Naive thymus-derived CD4-positive, alpha-beta T cell (primary cell): Measurements from ENCODE around the gene RPL39L. TPM values are rescaled to one million over a fixed set of nuclear protein-coding genes. Genes with fewer than 3 reads are reported as not detected.
"Not testable (repeated sequence)": the region's sequence is repeated elsewhere in the genome, so short reads cannot be mapped to it uniquely, and the experiment has no call there.

ENCODE experiments used
- ATAC-seq: fragments of 150-1000 bp; cut with Tn5 transposase; 2 replicates; pipeline ENCODE4 v1.10.0; 2021; ENCODE audit warnings: mild to moderate bottlenecking, moderate library complexity
- CTCF ChIA-PET: fragments of 350-600 bp; sonication (Branson Sonifier 250); formaldehyde crosslinking; loops from one replicate; lab custom pipeline; 2021; ENCODE audit warnings: antibody characterized with exemption; lab: Charles Lee
- POLR2A ChIA-PET: fragments of 350-600 bp; sonication (Branson Sonifier 250); formaldehyde crosslinking; loops from one replicate; lab custom pipeline; 2021; ENCODE audit warnings: antibody characterized with exemption, inconsistent platforms; lab: Charles Lee
- DNase-seq, 9 donors: peaks; one replicate each; pipeline versions ENCODE4 v3.0.0 to v3.0.0-alpha.2; 2020 to 2022; ENCODE audit warnings: mixed read lengths in 1 of 9
- H3K27ac ChIP-seq: one replicate; pipeline ENCODE4 v1.7.0; 2013; ENCODE audit warnings: mild to moderate bottlenecking, low read depth, low read length, moderate library complexity
- H3K27me3 ChIP-seq, 2 donors: one replicate each; pipeline ENCODE4 v1.7.0; 2013; ENCODE audit warnings: low read length in 2 of 2, mild to moderate bottlenecking in 2 of 2, moderate library complexity in 2 of 2; ENCODE audit not compliant: control insufficient read depth in 2 of 2, insufficient read depth in 2 of 2
- H3K36me3 ChIP-seq, 3 experiments: 1 replicate in 2 of 3; 2 replicates in 1 of 3; pipeline ENCODE4 v1.7.0; 2013; ENCODE audit warnings: low read length in 3 of 3, mild to moderate bottlenecking in 3 of 3, moderate library complexity in 1 of 3; ENCODE audit not compliant: insufficient read depth in 3 of 3, control insufficient read depth in 2 of 3
- H3K4me1 ChIP-seq, 2 donors: one replicate each; pipeline ENCODE4 v1.7.0; 2013; ENCODE audit warnings: low read length in 2 of 2, mild to moderate bottlenecking in 2 of 2, moderate library complexity in 1 of 2; ENCODE audit not compliant: control insufficient read depth in 2 of 2, insufficient read depth in 2 of 2
- H3K4me3 ChIP-seq: 2 replicates; pipeline ENCODE4 v1.7.0; 2013; ENCODE audit warnings: mild to moderate bottlenecking, low read length
- H3K9me3 ChIP-seq, 3 experiments: 1 replicate in 2 of 3; 2 replicates in 1 of 3; pipeline ENCODE4 v1.7.0; 2013; ENCODE audit warnings: low read length in 3 of 3; ENCODE audit not compliant: control insufficient read depth in 2 of 3
- H3K27ac Mint-ChIP-seq, 9 donors: one replicate each; pipeline ENCODE4 v1.8.0; 2020 to 2022; ENCODE audit warnings: mixed read lengths in 9 of 9, mild to moderate bottlenecking in 8 of 9, moderate library complexity in 5 of 9, inconsistent platforms in 2 of 9
- H3K27me3 Mint-ChIP-seq, 5 donors: one replicate each; pipeline ENCODE4 v1.8.0; 2021 to 2022; ENCODE audit warnings: mixed read lengths in 5 of 5, mild to moderate bottlenecking in 1 of 5
- H3K36me3 Mint-ChIP-seq, 5 donors: one replicate each; pipeline ENCODE4 v1.8.0; 2020 to 2022; ENCODE audit warnings: mixed read lengths in 5 of 5, mild to moderate bottlenecking in 3 of 5, inconsistent platforms in 1 of 5
- H3K4me1 Mint-ChIP-seq, 7 donors: one replicate each; pipeline ENCODE4 v1.8.0; 2020 to 2022; ENCODE audit warnings: mixed read lengths in 7 of 7, mild to moderate bottlenecking in 3 of 7, inconsistent platforms in 1 of 7
- H3K4me3 Mint-ChIP-seq, 10 donors: one replicate each; pipeline ENCODE4 v1.8.0; 2020 to 2022; ENCODE audit warnings: mild to moderate bottlenecking in 10 of 10, mixed read lengths in 10 of 10, moderate library complexity in 6 of 10, inconsistent platforms in 2 of 10
- H3K9me3 Mint-ChIP-seq, 11 donors: one replicate each; pipeline ENCODE4 v1.8.0; 2020 to 2022; ENCODE audit warnings: mixed read lengths in 11 of 11, mild to moderate bottlenecking in 4 of 11, inconsistent platforms in 1 of 11, moderate library complexity in 1 of 11
- intact Hi-C, 2 donors: fragments of 100-400 bp; cut with micrococcal nuclease; formaldehyde crosslinking; loops; one replicate each; pipeline ENCODE4 v1.15.1; 2023
- polyA plus RNA-seq, 2 donors: library from polyadenylated mRNA; unstranded; fragments of 300-500 nt; fragmentation: Illumina TruSeq; gene quantifications; one replicate each; pipeline ENCODE4 v1.2.3, GENCODE V29; 2021
- total RNA-seq, 6 experiments: library from RNA in 5 of 6; stranded (reverse) in 5 of 6; gene quantifications; 1 replicate in 5 of 6; 2 replicates in 1 of 6; pipeline ENCODE4 v1.2.3 and lab custom pipeline; 2021 to 2026

The RPL39L gene
- total and polyA plus RNA-seq, 7 experiments from 2014 or later = 0.81 to 14.0 (median 3.5) TPM; not detected in 1

DNA sequence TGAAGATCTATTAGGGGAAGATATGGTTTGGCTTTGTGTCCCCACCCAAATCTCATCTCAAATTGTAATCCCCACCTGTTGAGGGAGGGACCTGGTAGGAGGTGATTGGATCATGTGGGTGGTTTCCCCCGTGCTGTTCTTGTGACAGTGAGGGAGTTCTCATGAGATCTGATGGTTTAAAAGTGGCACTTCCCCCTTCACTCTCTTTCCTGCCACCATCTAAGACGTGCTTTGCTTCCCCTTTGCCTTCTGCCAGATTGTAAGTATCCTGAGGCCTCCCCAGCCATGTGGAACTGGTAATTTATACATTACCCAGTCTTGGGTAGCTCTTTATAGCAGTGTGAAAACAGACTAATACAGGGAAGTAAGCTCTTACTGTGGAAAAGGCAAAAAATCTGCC is 6.1 kb downstream of the RPL39L start:
- not testable (repeated sequence) for DNase-seq, H3K27me3 ChIP-seq, H3K36me3 ChIP-seq, H3K4me3 ChIP-seq, H3K9me3 ChIP-seq, H3K27me3 Mint-ChIP-seq, ATAC-seq, H3K4me3 Mint-ChIP-seq, H3K27ac ChIP-seq
- Mint-ChIP-seq H3K4me1 (peaks cover 12 to 55% (median 30%) of the 10 kb centered on the region in 7 donors), H3K9me3 (peaks cover 2 to 22% (median 8%) of the 10 kb centered on the region in 11 donors), H3K36me3 (peaks cover 4 to 74% (median 11%) of the 10 kb centered on the region in 5 donors), H3K27ac (peak overlapping the region in 6 of 9 donors; percentile 32 to 60 (median 42))
- POLR2A ChIA-PET = interaction anchor here (0.7 kb wide), 1 partner anchor 102 kb away, joined by 3 read pairs; no protein-coding TSS in a partner anchor
- H3K4me1 ChIP-seq = peaks cover 19 to 23% of the 10 kb centered on the region in 2 donors
- CTCF ChIA-PET = interaction anchor here (3.0 kb wide), 1 partner anchor 20 kb away, joined by 13 read pairs; no protein-coding TSS in a partner anchor
- intact Hi-C loops = loop anchor here in 1 of 2 donors (5.0 kb wide), 1 partner anchor 566 kb away; the partner anchor contains the start of gene TBCCD1

DNA sequence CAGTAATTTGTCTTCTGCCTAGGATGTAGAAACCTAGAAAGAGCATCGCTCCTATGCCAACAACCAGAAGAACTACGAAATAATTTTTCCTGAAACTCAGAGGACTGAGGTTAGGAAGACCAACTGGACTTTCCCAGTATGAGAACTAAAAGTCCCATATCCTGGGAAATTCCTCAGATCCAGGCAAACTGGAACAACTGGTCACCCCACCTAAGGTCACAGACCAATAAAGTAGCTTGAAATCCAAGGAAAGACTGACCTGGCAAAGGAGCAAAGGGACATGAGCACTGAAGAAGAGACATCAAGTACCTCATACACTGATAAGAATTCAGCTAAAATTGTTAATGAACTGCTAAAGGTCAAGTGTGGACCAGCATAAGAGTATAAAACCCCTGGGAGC is 6.6 kb downstream of the RPL39L start:
- ChIA-PET CTCF (interaction anchor here (0.7 to 3.0 kb wide), 2 partner anchors 13 to 20 kb away, joined by 3 to 13 read pairs; no protein-coding TSS in a partner anchor), POLR2A (interaction anchor here (0.7 to 1.4 kb wide), 2 partner anchors 12 to 101 kb away, joined by 3 to 5 read pairs; no protein-coding TSS in a partner anchor)
- peaks cover 19 to 22% of the 10 kb centered on the region in 2 donors for H3K4me1 ChIP-seq
- no peak for ATAC-seq
- H3K36me3 ChIP-seq = no peaks in the 10 kb centered on the region
- H3K4me3 ChIP-seq = no peak overlapping the region
- H3K4me1 Mint-ChIP-seq = peaks cover 12 to 54% (median 29%) of the 10 kb centered on the region in 7 donors
- no peaks in the 10 kb centered on the region for H3K27me3 ChIP-seq
- H3K27me3 Mint-ChIP-seq = no peaks in the 10 kb centered on the region
- no peak for DNase-seq
- no peak overlapping the region for H3K27ac ChIP-seq
- H3K4me3 Mint-ChIP-seq = no peak overlapping the region
- H3K9me3 Mint-ChIP-seq = peaks cover 2 to 21% (median 8%) of the 10 kb centered on the region in 11 donors
- peaks cover 4 to 76% (median 11%) of the 10 kb centered on the region in 5 donors for H3K36me3 Mint-ChIP-seq
- no peaks in the 10 kb centered on the region for H3K9me3 ChIP-seq
- H3K27ac Mint-ChIP-seq = peak overlapping the region in 4 of 9 donors; percentile 32 to 52 (median 40)
- intact Hi-C loops = loop anchor here in 1 of 2 donors (5.0 kb wide), 1 partner anchor 565 kb away; the partner anchor contains the start of gene TBCCD1

DNA sequence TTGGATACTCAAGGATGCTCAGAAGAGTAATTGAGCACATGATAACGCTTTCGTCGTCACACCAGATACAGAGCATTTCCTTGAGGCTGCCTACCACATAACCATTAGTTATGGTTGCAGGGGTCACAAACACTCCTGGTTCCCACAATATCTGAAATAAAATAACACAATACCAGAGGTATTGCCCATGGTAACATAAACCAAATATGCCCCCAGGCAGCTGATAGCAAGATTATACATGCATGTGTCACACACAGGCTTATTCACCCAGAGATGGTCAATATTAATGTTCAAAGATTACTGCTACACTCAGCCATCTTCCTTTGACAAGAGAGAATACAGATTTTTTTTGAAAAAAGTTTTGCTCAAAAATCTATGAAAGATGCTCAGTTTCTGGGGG is 7.3 kb downstream of the RPL39L start:
- ChIA-PET CTCF (interaction anchor here (0.7 to 3.0 kb wide), 7 partner anchors 7 to 283 kb away, joined by 3 to 13 read pairs (median 5); partner anchors contain the start of gene RPL39L), POLR2A (interaction anchor here (1.0 to 4.2 kb wide), 6 partner anchors 8 to 348 kb away, joined by 3 to 46 read pairs (median 5); partner anchors contain the start of genes EIF4A2 and RPL39L)
- peaks cover 2 to 22% (median 8%) of the 10 kb centered on the region in 11 donors for H3K9me3 Mint-ChIP-seq
- intact Hi-C loops = loop anchor here (2.0 to 5.0 kb wide), 4 partner anchors 105 to 565 kb away; partner anchors contain the start of genes ST6GAL1 (in 2 of the 2), EIF4A2 (in 1 of the 2) and TBCCD1 (in 1 of the 2)
- ATAC-seq (no peak), DNase-seq (no peak)
- H3K4me1 Mint-ChIP-seq = peaks cover 12 to 54% (median 29%) of the 10 kb centered on the region in 7 donors
- no peaks in the 10 kb centered on the region for H3K27me3 Mint-ChIP-seq
- Histone ChIP-seq H3K27ac (no peak overlapping the region), H3K4me1 (peaks cover 19 to 22% of the 10 kb centered on the region in 2 donors), H3K4me3 (no peak overlapping the region), H3K27me3 (no peaks in the 10 kb centered on the region), H3K36me3 (no peaks in the 10 kb centered on the region), H3K9me3 (no peaks in the 10 kb centered on the region)
- peak overlapping the region in 5 of 9 donors; percentile 9 to 99 (median 38) for H3K27ac Mint-ChIP-seq
- no peak overlapping the region for H3K4me3 Mint-ChIP-seq
- peaks cover 4 to 76% (median 11%) of the 10 kb centered on the region in 5 donors for H3K36me3 Mint-ChIP-seq

DNA sequence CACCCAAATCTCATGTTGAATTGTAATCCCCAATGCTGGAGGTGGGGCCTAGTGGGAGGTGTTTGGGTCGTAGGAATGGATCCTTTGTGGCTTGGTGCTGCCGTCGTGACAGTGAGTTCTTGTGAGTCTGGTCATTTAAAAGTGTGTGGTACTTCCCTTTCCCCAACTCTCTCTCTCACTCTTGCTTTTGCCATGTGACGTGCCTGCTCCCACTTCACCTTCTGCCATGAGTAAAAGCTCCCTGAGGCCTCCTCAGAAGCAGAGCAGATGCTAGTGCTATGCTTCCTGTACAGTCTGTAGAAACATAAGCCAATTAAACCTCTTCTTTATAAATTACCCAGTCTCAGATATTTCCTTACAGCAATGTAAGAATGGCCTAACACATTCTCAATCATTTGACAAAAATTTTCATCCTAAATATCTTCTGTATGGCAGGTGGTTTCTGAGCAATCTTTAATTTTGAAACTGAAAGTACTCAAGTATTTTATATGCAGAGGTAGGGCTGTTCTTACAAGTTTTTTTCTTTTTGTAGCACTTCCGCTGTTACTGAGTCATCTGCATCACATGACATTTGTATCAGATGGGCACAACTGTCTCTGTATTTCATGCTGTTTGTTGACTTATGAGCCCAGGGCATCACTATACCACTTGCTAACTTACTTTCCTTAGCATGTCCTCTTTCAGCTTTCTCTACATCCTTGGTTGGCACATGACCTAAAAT is 8.8 kb downstream of the RPL39L start:
- peak; percentile 99 for ATAC-seq
- H3K9me3 ChIP-seq = no peaks in the 10 kb centered on the region
- Mint-ChIP-seq H3K27ac (peak overlapping the region; percentile 95 to 99 (median 97)), H3K27me3 (no peaks in the 10 kb centered on the region), H3K36me3 (peaks cover 3 to 75% (median 4%) of the 10 kb centered on the region in 5 donors), H3K4me1 (peaks cover 12 to 49% (median 25%) of the 10 kb centered on the region in 7 donors), H3K4me3 (peak overlapping the region; percentile 43 to 86 (median 74)), H3K9me3 (peaks cover 2 to 22% (median 8%) of the 10 kb centered on the region in 11 donors)
- H3K4me1 ChIP-seq = peaks cover 19 to 22% of the 10 kb centered on the region in 2 donors
- peak overlapping the region; percentile 68 for H3K27ac ChIP-seq
- intact Hi-C loops = loop anchor here (1.0 to 5.0 kb wide), 10 partner anchors 9 to 563 kb away; partner anchors contain the start of genes EIF4A2 (in 2 of the 2), RPL39L (in 2 of the 2), ST6GAL1 (in 2 of the 2) and DNAJB11 (in 1 of the 2)
- POLR2A ChIA-PET = interaction anchor here (0.7 to 4.2 kb wide), 9 partner anchors 8 to 560 kb away, joined by 3 to 46 read pairs (median 4); partner anchors contain the start of genes DNAJB11, EIF4A2 and RPL39L
- H3K4me3 ChIP-seq = no peak overlapping the region
- peak in 7 of 9 donors; percentile 61 to 86 (median 81) for DNase-seq
- no peaks in the 10 kb centered on the region for H3K27me3 ChIP-seq
- CTCF ChIA-PET = interaction anchor here (1.0 to 2.8 kb wide), 6 partner anchors 9 to 34 kb away, joined by 3 to 21 read pairs (median 5); partner anchors contain the start of gene RPL39L
- H3K36me3 ChIP-seq = no peaks in the 10 kb centered on the region

DNA sequence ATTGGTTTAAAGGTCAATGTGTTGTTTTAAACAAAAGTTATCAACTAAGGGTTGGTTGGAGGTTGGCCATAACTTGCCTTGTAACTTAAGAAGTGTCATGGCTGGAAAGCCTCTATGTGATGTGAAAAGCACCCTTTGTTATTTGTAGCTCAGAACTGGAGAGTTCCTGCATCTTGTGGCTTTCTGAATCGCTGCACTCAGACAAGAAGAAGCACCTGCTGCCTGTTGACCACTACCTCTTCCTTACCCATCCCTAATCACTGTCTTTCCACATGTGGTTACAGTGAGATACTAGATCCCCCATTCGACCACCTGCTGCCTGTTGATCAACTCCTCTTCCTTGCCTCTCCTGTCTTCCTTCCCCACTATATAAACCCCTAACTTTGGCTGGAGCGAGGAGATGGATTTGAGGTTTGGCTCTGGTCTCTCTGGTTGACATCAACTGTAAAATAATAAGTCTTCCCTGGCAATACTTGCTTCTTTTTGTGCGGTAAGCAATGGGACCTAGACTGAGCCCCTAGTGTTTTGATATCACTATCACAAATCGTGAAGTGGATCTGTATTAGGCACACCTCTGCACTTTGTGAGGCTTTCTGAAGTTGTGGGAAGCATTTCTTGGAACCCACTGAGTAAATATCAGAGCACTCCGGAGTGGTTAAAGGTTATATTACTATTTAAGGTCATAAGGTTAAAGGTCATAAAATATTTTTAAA is 13.8 kb downstream of the RPL39L start:
- POLR2A ChIA-PET = interaction anchor here (1.0 kb wide), 1 partner anchor 14 kb away, joined by 3 read pairs; no protein-coding TSS in a partner anchor
- Mint-ChIP-seq H3K27me3 (no peaks in the 10 kb centered on the region), H3K4me1 (peaks cover 4 to 25% (median 17%) of the 10 kb centered on the region in 7 donors), H3K27ac (no peak overlapping the region), H3K4me3 (no peak overlapping the region), H3K36me3 (peaks cover 0 to 42% (median 2%) of the 10 kb centered on the region in 5 donors), H3K9me3 (peaks cover 0 to 17% (median 2%) of the 10 kb centered on the region in 11 donors)
- H3K36me3 ChIP-seq = no peaks in the 10 kb centered on the region
- H3K4me3 ChIP-seq = no peak overlapping the region
- H3K9me3 ChIP-seq = no peaks in the 10 kb centered on the region
- CTCF ChIA-PET = interaction anchor here (0.6 to 1.1 kb wide), 2 partner anchors 26 to 40 kb away, joined by 3 to 4 read pairs; no protein-coding TSS in a partner anchor
- H3K27me3 ChIP-seq = no peaks in the 10 kb centered on the region
- no peak for DNase-seq
- ATAC-seq = no peak
- peaks cover 10 to 12% of the 10 kb centered on the region in 2 donors for H3K4me1 ChIP-seq
- intact Hi-C loops = loop anchor here in 1 of 2 donors (10.0 kb wide), 1 partner anchor 1631 kb away; the partner anchor contains the start of gene TMEM41A
- no peak overlapping the region for H3K27ac ChIP-seq
